HepG2 (cell line): ENCODE measurements around the gene PRMT5. TPM values are rescaled to one million over a fixed set of nuclear protein-coding genes. Genes with fewer than 3 reads are reported as not detected.

Experiments used
- ISX ChIP-seq: sonication (generic); formaldehyde crosslinking; conservative IDR thresholded peaks from 2 replicates; pipeline ENCODE4 v1.5.0; 2020; ENCODE audit warnings: missing genetic modification reagents
- MTA3 ChIP-seq: sonication (generic); formaldehyde crosslinking; IDR thresholded peaks from 2 replicates; pipeline ENCODE4 v1.4.0; 2020; ENCODE audit warnings: missing genetic modification reagents
- MXD4 ChIP-seq: IDR thresholded peaks from 2 replicates; pipeline ENCODE4 v1.6.1; 2016; ENCODE audit warnings: mild to moderate bottlenecking, missing biosample characterization, missing genetic modification reagents
- NCOA5 ChIP-seq: sonication (generic); formaldehyde crosslinking; IDR thresholded peaks from 2 replicates; pipeline ENCODE4 v1.4.0; 2020; ENCODE audit warnings: missing genetic modification reagents
- NCOR1 ChIP-seq: fragments of 200-600 bp; sonication (generic); IDR thresholded peaks from 2 replicates; pipeline ENCODE4 v1.7.0; 2017; ENCODE audit warnings: antibody characterized with exemption, low read length, borderline replicate concordance
- NR2F1 ChIP-seq, 2 experiments: fragments of 450-650 bp in 1 of 2; formaldehyde crosslinking in 1 of 2; IDR thresholded peaks; 2 replicates each; pipeline versions ENCODE4 v1.5.0 to v1.6.1; 2016 to 2020; ENCODE audit warnings: mild to moderate bottlenecking in 1 of 2, missing compliant biosample characterization in 1 of 2, missing genetic modification reagents in 1 of 2, moderate library complexity in 1 of 2
- PRMT3 ChIP-seq: sonication (generic); formaldehyde crosslinking; IDR thresholded peaks from 2 replicates; pipeline ENCODE4 v1.8.1; 2022; ENCODE audit warnings: low read depth, mild to moderate bottlenecking, moderate library complexity, missing genetic modification reagents, borderline replicate concordance
- SYNCRIP ChIP-seq: fragments of 200-400 bp; formaldehyde crosslinking; IDR thresholded peaks from 2 replicates; pipeline ENCODE4 v1.6.1; 2018; ENCODE audit warnings: mild to moderate bottlenecking, low read depth, low read length; ENCODE audit not compliant: insufficient read depth
- ZFP36L1 ChIP-seq: sonication (generic); formaldehyde crosslinking; IDR thresholded peaks from 2 replicates; pipeline ENCODE4 v1.8.0; 2022; ENCODE audit warnings: mild to moderate bottlenecking, missing genetic modification reagents, moderate library complexity
- ZNF225 ChIP-seq: sonication (generic); formaldehyde crosslinking; IDR thresholded peaks from 2 replicates; pipeline ENCODE4 v1.4.0; 2020; ENCODE audit warnings: mild to moderate bottlenecking, missing genetic modification reagents
- polyA plus RNA-seq, 8 experiments: library from polyadenylated mRNA; depleted of rRNA in 3 of 8; stranded (reverse) in 7 of 8; unstranded in 1 of 8; fragments of >200 nt; fragmentation: Illumina TruSeq in 4 of 8; extraction: Trizol in 4 of 8; gene quantifications; 2 replicates each; pipeline versions ENCODE4 v1.2.1 to v1.2.3, GENCODE V29; 2011 to 2016; ENCODE audit warnings: low read depth in 4 of 8, missing spikeins in 1 of 8, mixed read lengths in 1 of 8; ENCODE audit not compliant: insufficient read depth in 1 of 8
- total RNA-seq, 5 experiments: library from RNA; depleted of rRNA; stranded (reverse); fragments of >200 nt; fragmentation: Illumina TruSeq; extraction: Trizol; gene quantifications; 2 replicates each; pipeline ENCODE4 v1.2.3, GENCODE V29; 2016; ENCODE audit warnings: low read depth in 1 of 5
- TF ChIP-seq, protein P1 (sequence below): sonication (generic); formaldehyde crosslinking; IDR thresholded peaks from 2 replicates; pipeline ENCODE4 v1.9.0; 2021; ENCODE audit warnings: missing genetic modification reagents, borderline replicate concordance
- TF ChIP-seq, protein P2 (sequence below): IDR thresholded peaks from 2 replicates; pipeline ENCODE4 v1.6.1; 2016; ENCODE audit warnings: missing compliant biosample characterization, missing genetic modification reagents, borderline replicate concordance
- TF ChIP-seq, protein P3 (sequence below): sonication (generic); formaldehyde crosslinking; IDR thresholded peaks from 2 replicates; pipeline ENCODE4 v1.4.0; 2020; ENCODE audit warnings: low read depth, mild to moderate bottlenecking, missing genetic modification reagents
- TF ChIP-seq, protein P4 (sequence below): fragments of 450-650 bp; IDR thresholded peaks from 2 replicates; pipeline ENCODE4 v1.6.1; 2017; ENCODE audit warnings: mild to moderate bottlenecking
- TF ChIP-seq, protein P5 (sequence below): sonication (generic); formaldehyde crosslinking; IDR thresholded peaks from 2 replicates; pipeline ENCODE4 v1.5.0; 2020; ENCODE audit warnings: mild to moderate bottlenecking, missing genetic modification reagents
- TF ChIP-seq, protein P6 (sequence below): IDR thresholded peaks from 2 replicates; pipeline ENCODE4 v1.6.1; 2018; ENCODE audit warnings: missing genetic modification reagents, mild to moderate bottlenecking, missing compliant biosample characterization

PRMT5 gene
- total and polyA plus RNA-seq, 2 of the 13 experiments (the other 11 are each of a cell fraction or from before 2014, with no cell fraction given) = 210 to 354 TPM

DNA sequence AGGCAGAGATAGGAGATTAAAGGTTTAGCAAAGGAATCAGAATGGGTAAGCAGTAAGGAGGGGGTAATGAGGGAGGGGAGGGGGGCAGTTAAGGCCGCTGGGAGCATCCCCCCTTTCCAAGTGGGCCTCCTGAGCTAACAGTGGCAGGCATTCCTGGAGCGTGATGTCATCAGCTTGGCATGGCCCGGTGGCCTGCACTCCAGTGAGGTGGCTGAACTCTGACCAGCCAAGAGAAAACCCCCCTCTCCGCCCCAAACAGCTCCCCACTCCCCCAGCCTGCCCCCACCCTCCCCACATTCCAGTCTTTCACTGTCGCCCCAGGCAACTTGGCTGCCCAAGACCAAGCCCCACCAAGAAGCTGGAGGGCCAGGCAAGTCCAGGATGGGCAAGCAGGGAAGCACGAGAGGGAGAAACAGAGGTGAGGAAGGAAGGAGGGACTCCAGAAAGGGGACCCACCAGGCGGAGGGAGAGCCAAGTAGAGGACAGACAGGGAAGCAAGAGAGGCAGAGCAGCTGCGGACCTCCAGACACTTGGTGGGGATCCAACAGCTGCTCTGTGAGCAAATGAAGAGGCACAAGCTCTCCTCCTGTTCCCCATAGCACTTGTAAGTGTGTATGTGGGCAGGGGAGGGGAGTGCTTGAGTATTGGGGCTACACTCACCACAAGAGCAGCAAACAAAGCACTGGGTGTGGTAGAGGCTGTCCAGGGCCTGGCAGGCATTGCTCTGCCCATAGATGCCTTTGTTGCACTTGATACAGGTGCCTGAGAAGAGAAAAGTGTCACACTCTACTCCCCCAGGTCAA, 48.7 kb upstream of the PRMT5 start (continued):
- TF ChIP-seq, protein P1, sequence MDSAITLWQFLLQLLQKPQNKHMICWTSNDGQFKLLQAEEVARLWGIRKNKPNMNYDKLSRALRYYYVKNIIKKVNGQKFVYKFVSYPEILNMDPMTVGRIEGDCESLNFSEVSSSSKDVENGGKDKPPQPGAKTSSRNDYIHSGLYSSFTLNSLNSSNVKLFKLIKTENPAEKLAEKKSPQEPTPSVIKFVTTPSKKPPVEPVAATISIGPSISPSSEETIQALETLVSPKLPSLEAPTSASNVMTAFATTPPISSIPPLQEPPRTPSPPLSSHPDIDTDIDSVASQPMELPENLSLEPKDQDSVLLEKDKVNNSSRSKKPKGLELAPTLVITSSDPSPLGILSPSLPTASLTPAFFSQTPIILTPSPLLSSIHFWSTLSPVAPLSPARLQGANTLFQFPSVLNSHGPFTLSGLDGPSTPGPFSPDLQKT (CRISPR knock-in tag) = no peak
- TF ChIP-seq NCOA5 (CRISPR knock-in tag) (no peak), ZFP36L1 (CRISPR knock-in tag) (no peak), SYNCRIP (no peak), ZNF225 (CRISPR knock-in tag) (peak; percentile 94), NR2F1 (CRISPR knock-in tag; IDR thresholded peaks at IDR 0.05) (peak; percentile 66 to 89), MTA3 (CRISPR knock-in tag) (no peak), NCOR1 (peak; percentile 93), MXD4 (no peak), PRMT3 (CRISPR knock-in tag) (no peak), ISX (CRISPR knock-in tag) (no peak)
- TF ChIP-seq, protein P2, sequence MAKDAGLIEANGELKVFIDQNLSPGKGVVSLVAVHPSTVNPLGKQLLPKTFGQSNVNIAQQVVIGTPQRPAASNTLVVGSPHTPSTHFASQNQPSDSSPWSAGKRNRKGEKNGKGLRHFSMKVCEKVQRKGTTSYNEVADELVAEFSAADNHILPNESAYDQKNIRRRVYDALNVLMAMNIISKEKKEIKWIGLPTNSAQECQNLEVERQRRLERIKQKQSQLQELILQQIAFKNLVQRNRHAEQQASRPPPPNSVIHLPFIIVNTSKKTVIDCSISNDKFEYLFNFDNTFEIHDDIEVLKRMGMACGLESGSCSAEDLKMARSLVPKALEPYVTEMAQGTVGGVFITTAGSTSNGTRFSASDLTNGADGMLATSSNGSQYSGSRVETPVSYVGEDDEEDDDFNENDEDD (CRISPR knock-in tag) = peak; percentile 48
- TF ChIP-seq, protein P3, sequence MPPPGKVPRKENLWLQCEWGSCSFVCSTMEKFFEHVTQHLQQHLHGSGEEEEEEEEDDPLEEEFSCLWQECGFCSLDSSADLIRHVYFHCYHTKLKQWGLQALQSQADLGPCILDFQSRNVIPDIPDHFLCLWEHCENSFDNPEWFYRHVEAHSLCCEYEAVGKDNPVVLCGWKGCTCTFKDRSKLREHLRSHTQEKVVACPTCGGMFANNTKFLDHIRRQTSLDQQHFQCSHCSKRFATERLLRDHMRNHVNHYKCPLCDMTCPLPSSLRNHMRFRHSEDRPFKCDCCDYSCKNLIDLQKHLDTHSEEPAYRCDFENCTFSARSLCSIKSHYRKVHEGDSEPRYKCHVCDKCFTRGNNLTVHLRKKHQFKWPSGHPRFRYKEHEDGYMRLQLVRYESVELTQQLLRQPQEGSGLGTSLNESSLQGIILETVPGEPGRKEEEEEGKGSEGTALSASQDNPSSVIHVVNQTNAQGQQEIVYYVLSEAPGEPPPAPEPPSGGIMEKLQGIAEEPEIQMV = peak; percentile 78
- TF ChIP-seq, protein P4, sequence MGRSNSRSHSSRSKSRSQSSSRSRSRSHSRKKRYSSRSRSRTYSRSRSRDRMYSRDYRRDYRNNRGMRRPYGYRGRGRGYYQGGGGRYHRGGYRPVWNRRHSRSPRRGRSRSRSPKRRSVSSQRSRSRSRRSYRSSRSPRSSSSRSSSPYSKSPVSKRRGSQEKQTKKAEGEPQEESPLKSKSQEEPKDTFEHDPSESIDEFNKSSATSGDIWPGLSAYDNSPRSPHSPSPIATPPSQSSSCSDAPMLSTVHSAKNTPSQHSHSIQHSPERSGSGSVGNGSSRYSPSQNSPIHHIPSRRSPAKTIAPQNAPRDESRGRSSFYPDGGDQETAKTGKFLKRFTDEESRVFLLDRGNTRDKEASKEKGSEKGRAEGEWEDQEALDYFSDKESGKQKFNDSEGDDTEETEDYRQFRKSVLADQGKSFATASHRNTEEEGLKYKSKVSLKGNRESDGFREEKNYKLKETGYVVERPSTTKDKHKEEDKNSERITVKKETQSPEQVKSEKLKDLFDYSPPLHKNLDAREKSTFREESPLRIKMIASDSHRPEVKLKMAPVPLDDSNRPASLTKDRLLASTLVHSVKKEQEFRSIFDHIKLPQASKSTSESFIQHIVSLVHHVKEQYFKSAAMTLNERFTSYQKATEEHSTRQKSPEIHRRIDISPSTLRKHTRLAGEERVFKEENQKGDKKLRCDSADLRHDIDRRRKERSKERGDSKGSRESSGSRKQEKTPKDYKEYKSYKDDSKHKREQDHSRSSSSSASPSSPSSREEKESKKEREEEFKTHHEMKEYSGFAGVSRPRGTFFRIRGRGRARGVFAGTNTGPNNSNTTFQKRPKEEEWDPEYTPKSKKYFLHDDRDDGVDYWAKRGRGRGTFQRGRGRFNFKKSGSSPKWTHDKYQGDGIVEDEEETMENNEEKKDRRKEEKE = no peak
- TF ChIP-seq, protein P5, sequence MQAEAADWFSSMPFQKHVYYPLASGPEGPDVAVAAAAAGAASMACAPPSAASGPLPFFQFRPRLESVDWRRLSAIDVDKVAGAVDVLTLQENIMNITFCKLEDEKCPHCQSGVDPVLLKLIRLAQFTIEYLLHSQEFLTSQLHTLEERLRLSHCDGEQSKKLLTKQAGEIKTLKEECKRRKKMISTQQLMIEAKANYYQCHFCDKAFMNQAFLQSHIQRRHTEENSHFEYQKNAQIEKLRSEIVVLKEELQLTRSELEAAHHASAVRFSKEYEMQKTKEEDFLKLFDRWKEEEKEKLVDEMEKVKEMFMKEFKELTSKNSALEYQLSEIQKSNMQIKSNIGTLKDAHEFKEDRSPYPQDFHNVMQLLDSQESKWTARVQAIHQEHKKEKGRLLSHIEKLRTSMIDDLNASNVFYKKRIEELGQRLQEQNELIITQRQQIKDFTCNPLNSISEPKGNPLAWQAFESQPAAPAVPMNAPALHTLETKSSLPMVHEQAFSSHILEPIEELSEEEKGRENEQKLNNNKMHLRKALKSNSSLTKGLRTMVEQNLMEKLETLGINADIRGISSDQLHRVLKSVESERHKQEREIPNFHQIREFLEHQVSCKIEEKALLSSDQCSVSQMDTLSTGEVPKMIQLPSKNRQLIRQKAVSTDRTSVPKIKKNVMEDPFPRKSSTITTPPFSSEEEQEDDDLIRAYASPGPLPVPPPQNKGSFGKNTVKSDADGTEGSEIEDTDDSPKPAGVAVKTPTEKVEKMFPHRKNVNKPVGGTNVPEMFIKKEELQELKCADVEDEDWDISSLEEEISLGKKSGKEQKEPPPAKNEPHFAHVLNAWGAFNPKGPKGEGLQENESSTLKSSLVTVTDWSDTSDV (CRISPR knock-in tag) = no peak
- TF ChIP-seq, protein P6, sequence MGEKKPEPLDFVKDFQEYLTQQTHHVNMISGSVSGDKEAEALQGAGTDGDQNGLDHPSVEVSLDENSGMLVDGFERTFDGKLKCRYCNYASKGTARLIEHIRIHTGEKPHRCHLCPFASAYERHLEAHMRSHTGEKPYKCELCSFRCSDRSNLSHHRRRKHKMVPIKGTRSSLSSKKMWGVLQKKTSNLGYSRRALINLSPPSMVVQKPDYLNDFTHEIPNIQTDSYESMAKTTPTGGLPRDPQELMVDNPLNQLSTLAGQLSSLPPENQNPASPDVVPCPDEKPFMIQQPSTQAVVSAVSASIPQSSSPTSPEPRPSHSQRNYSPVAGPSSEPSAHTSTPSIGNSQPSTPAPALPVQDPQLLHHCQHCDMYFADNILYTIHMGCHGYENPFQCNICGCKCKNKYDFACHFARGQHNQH = peak; percentile 93
